Measurements from ENCODE around the gene NAA40.

Gene NAA40

GRCh38 chr11:63911876-63912275 lies 26.9 kb upstream of the NAA40 start:
- Histone ChIP-seq H3K4me3 (ENCODE audit: low read length) (no peak overlapping the region), H3K27ac (ENCODE audit: low read depth, low read length) (no peak overlapping the region), H3K27me3 (ENCODE audit: control insufficient read depth, low read length) (peaks cover 10% of the 10 kb centered on the region), H3K9me3 (ENCODE audit: control insufficient read depth, insufficient read depth, low read length) (no peaks in the 10 kb centered on the region), H3K79me2 (ENCODE audit: control insufficient read depth, low read length) (no peaks in the 10 kb centered on the region), H4K20me1 (ENCODE audit: control insufficient read depth, insufficient read depth, low read depth, low read length) (no peaks in the 10 kb centered on the region), H3K4me1 (ENCODE audit: control insufficient read depth, low read length) (peaks cover 9% of the 10 kb centered on the region), H3K4me2 (ENCODE audit: low read length) (no peak overlapping the region), H3K36me3 (ENCODE audit: control insufficient read depth, low read length) (peaks cover 17% of the 10 kb centered on the region), H3K9me2 (replicated peaks; ENCODE audit: control insufficient read depth, low read length) (no peaks in the 10 kb centered on the region), H3F3A (ENCODE audit: control insufficient read depth, insufficient read depth) (peaks cover 3% of the 10 kb centered on the region; the same call in 1 of the 2 replicates)
- TF ChIP-seq CTCF (IDR thresholded peaks at IDR 0.05; ENCODE audit: low read depth, low read length, poor library complexity, severe bottlenecking), result no peak
- TF ChIP-seq EZH2phosphoT487 (IDR thresholded peaks at IDR 0.05; ENCODE audit: borderline replicate concordance, low read length), result no peak

- no peaks in the 10 kb centered on the region for H3K79me2 ChIP-seq (ENCODE audit: control insufficient read depth, low read length)
- peaks cover 3% of the 10 kb centered on the region; the same call in 1 of the 2 replicates for H3F3A ChIP-seq (ENCODE audit: control insufficient read depth, insufficient read depth)
- H3K9me3 ChIP-seq (ENCODE audit: control insufficient read depth, insufficient read depth, low read length), result no peaks in the 10 kb centered on the region
- H4K20me1 ChIP-seq (ENCODE audit: control insufficient read depth, insufficient read depth, low read depth, low read length), result no peaks in the 10 kb centered on the region
- no peaks in the 10 kb centered on the region for H3K9me2 ChIP-seq (replicated peaks; ENCODE audit: control insufficient read depth, low read length)
- H3K36me3 ChIP-seq (ENCODE audit: control insufficient read depth, low read length), result peaks cover 11% of the 10 kb centered on the region
- H3K27me3 ChIP-seq (ENCODE audit: control insufficient read depth, low read length), result peaks cover 14% of the 10 kb centered on the region
- H3K4me1 ChIP-seq (ENCODE audit: control insufficient read depth, low read length), result peaks cover 15% of the 10 kb centered on the region
- TF ChIP-seq CTCF (IDR thresholded peaks at IDR 0.05; ENCODE audit: low read depth, low read length, poor library complexity, severe bottlenecking), result no peak
- no peak for TF ChIP-seq EZH2phosphoT487 (IDR thresholded peaks at IDR 0.05; ENCODE audit: borderline replicate concordance, low read length)
- no peak overlapping the region for H3K27ac ChIP-seq (ENCODE audit: low read depth, low read length)
- H3K4me3 ChIP-seq (ENCODE audit: low read length), result no peak overlapping the region
- no peak overlapping the region for H3K4me2 ChIP-seq (ENCODE audit: low read length)
These were observed 26.1 kb upstream of the NAA40 start for GRCh38 chr11:63912678-63913077.

GRCh38 chr11:63913866-63914830 lies 24.7 kb upstream of the NAA40 start:
- TF ChIP-seq CTCF (IDR thresholded peaks at IDR 0.05; ENCODE audit: low read depth, low read length, poor library complexity, severe bottlenecking), result no peak
- TF ChIP-seq EZH2phosphoT487 (IDR thresholded peaks at IDR 0.05; ENCODE audit: borderline replicate concordance, low read length), result no peak
- no peaks in the 10 kb centered on the region for H3K79me2 ChIP-seq (ENCODE audit: control insufficient read depth, low read length)
- no peaks in the 10 kb centered on the region for H4K20me1 ChIP-seq (ENCODE audit: control insufficient read depth, insufficient read depth, low read depth, low read length)

More at GRCh38 chr11:63913866-63914830, 24.7 kb upstream of the NAA40 start:
- Histone ChIP-seq H3K4me1 (ENCODE audit: control insufficient read depth, low read length) (peaks cover 30% of the 10 kb centered on the region), H3K9me3 (ENCODE audit: control insufficient read depth, insufficient read depth, low read length) (no peaks in the 10 kb centered on the region), H3K27me3 (ENCODE audit: control insufficient read depth, low read length) (peaks cover 28% of the 10 kb centered on the region), H3K4me2 (ENCODE audit: low read length) (no peak overlapping the region), H3K9me2 (replicated peaks; ENCODE audit: control insufficient read depth, low read length) (no peaks in the 10 kb centered on the region), H3K4me3 (ENCODE audit: low read length) (no peak overlapping the region), H3F3A (ENCODE audit: control insufficient read depth, insufficient read depth) (peaks cover 6% of the 10 kb centered on the region), H3K36me3 (ENCODE audit: control insufficient read depth, low read length) (peaks cover under 1% of the 10 kb centered on the region; the same call in 1 of the 2 replicates), H3K27ac (ENCODE audit: low read depth, low read length) (no peak overlapping the region)

All from DOHH2 (cell line).